K562 (cell line): ENCODE measurements around the gene PCED1B. TPM values are rescaled to one million over a fixed set of nuclear protein-coding genes. Genes with fewer than 3 reads are reported as not detected.

ENCODE experiments used
- ATAC-seq: fragments of 200-7000 bp; cut with Tn5 transposase; 3 replicates; pipeline ENCODE4 v1.9.1; 2020; ENCODE audit warnings: moderate library complexity
- BruUV-seq: library from RNA; stranded (reverse); fragments of 400-500 nt; replicated peaks from 2 replicates; lab custom pipeline; 2021; lab: Mats Ljungman, UMichigan
- CTCF ChIA-PET: fragments of 300-600 bp; formaldehyde crosslinking; extraction: SDS; loops from one replicate; lab custom pipeline; 2021; ENCODE audit warnings: low intra/inter-chr PET ratio; lab: Yijun Ruan, JAX
- POLR2A ChIA-PET: fragments of 300-600, 350-650 bp; sonication (Branson Sonifier 250); formaldehyde crosslinking; extraction: SDS; loops from one replicate; lab custom pipeline; 2021; ENCODE audit warnings: antibody characterized with exemption, inconsistent platforms; lab: Yijun Ruan, JAX
- DNase-seq, 4 experiments: peaks; one replicate each; pipeline versions ENCODE4 v3.0.0 to v3.0.0-alpha.2; 2011 to 2018; ENCODE audit warnings: low spot score in 3 of 4, mixed read lengths in 3 of 4; ENCODE audit errors: extremely low read depth in 1 of 4
- FAIRE-seq: peaks from 2 replicates; lab custom pipeline; 2011; peaks lifted over from hg19 to GRCh38; lab: Jason Lieb, UNC
- H2AFZ ChIP-seq: 2 replicates; pipeline ENCODE4 v1.6.0; 2011; ENCODE audit warnings: low read depth, low read length, control low read depth, inconsistent platforms
- H3K27ac ChIP-seq: fragments of 200-600 bp; 3 replicates; pipeline ENCODE4 v1.8.0; 2011; ENCODE audit warnings: low read depth, mild to moderate bottlenecking, control low read depth, inconsistent platforms, low read length, moderate library complexity, mixed read lengths; ENCODE audit errors: extremely low read depth
- H3K27me3 ChIP-seq, 2 experiments: fragments of 300-600 bp in 1 of 2; 2 replicates in 1 of 2; 3 replicates in 1 of 2; pipeline versions ENCODE4 v1.6.0 to v1.8.0; 2011; ENCODE audit warnings: inconsistent platforms in 2 of 2, low read length in 2 of 2, mild to moderate bottlenecking in 1 of 2, mixed read lengths in 1 of 2, moderate library complexity in 1 of 2; ENCODE audit not compliant: control insufficient read depth in 2 of 2, insufficient read depth in 2 of 2
- H3K36me3 ChIP-seq: fragments of 300-600 bp; 3 replicates; pipeline ENCODE4 v1.8.0; 2011; ENCODE audit warnings: mild to moderate bottlenecking, low read length, inconsistent platforms; ENCODE audit not compliant: control insufficient read depth, insufficient read depth
- H3K4me1 ChIP-seq, 2 experiments: fragments of 200-600 bp in 1 of 2; replicated peaks in 1 of 2; 2 replicates in 1 of 2; 3 replicates in 1 of 2; pipeline versions ENCODE4 v1.5.1 to v1.8.0; 2011; ENCODE audit warnings: inconsistent platforms in 2 of 2, low read length in 2 of 2, mild to moderate bottlenecking in 1 of 2, mixed read lengths in 1 of 2, moderate library complexity in 1 of 2; ENCODE audit not compliant: control insufficient read depth in 2 of 2, insufficient read depth in 2 of 2
- H3K4me2 ChIP-seq: 2 replicates; pipeline ENCODE4 v1.6.1; 2011; ENCODE audit warnings: low read length, control low read depth, inconsistent platforms, mixed read lengths; ENCODE audit not compliant: insufficient read depth
- H3K4me3 ChIP-seq: fragments of 200-600 bp; sonication (generic), shearing (Covaris generic); 2 replicates; pipeline ENCODE4 v1.5.1; 2016; ENCODE audit warnings: control low read depth, inconsistent platforms
- H3K79me2 ChIP-seq: fragments of 200-600 bp; 3 replicates; pipeline ENCODE4 v1.8.0; 2011; ENCODE audit warnings: low read length, inconsistent platforms; ENCODE audit not compliant: control insufficient read depth, insufficient read depth
- H3K9ac ChIP-seq, 2 experiments: 2 replicates each; pipeline versions ENCODE4 v1.6.0 to v1.6.1; 2011; ENCODE audit warnings: low read depth in 2 of 2, low read length in 2 of 2, control low read depth in 1 of 2, inconsistent platforms in 1 of 2, mild to moderate bottlenecking in 1 of 2, mixed read lengths in 1 of 2; ENCODE audit not compliant: insufficient read depth in 1 of 2
- H3K9me1 ChIP-seq: one replicate; pipeline ENCODE4 v1.6.0; 2011; ENCODE audit warnings: inconsistent platforms, mild to moderate bottlenecking, low read length, moderate library complexity; ENCODE audit not compliant: control insufficient read depth, insufficient read depth
- H3K9me3 ChIP-seq: replicated peaks from 2 replicates; pipeline ENCODE4 v1.5.1; 2011; ENCODE audit warnings: low read depth, low read length, inconsistent platforms; ENCODE audit not compliant: control insufficient read depth, insufficient read depth
- H4K20me1 ChIP-seq: replicated peaks from 2 replicates; pipeline ENCODE4 v1.6.1; 2011; ENCODE audit warnings: low read length, inconsistent platforms, mixed read lengths; ENCODE audit not compliant: control insufficient read depth, insufficient read depth
- CC2D1A ChIP-seq: fragments of 450-650 bp; IDR thresholded peaks from 2 replicates; pipeline ENCODE4 v1.6.1; 2017; ENCODE audit warnings: mild to moderate bottlenecking
- HDGF ChIP-seq: fragments of 450-650 bp; IDR thresholded peaks from 2 replicates; pipeline ENCODE4 v1.6.1; 2016
- RBM25 ChIP-seq: fragments of 200-400 bp; formaldehyde crosslinking; IDR thresholded peaks from 2 replicates; pipeline ENCODE4 v1.6.1; 2018; ENCODE audit warnings: low read length, low read depth, moderate library complexity; ENCODE audit not compliant: severe bottlenecking
- TAF9B ChIP-seq: fragments of 450-650 bp; IDR thresholded peaks from 2 replicates; pipeline ENCODE4 v1.6.1; 2018; ENCODE audit warnings: mild to moderate bottlenecking; ENCODE audit not compliant: partially characterized antibody
- ZNF23 ChIP-seq: fragments of 250-450 bp; sonication (Bioruptor Pico); IDR thresholded peaks from 2 replicates; pipeline ENCODE4 v1.4.0; 2020; ENCODE audit warnings: mild to moderate bottlenecking
- WGBS: fragments of 100-300 bp; shearing (Covaris generic); methylation state at CpG from one replicate; pipeline ENCODE4 v1.1.6; 2016; ENCODE audit warnings: low coverage, mixed read lengths; ENCODE audit not compliant: insufficient coverage; ENCODE audit errors: missing lambda C conversion rate; 5-methylcytosine and 5-hydroxymethylcytosine counted together
- in situ Hi-C: fragments of 300-500 bp; cut with MboI; formaldehyde crosslinking; loops from 4 replicates; pipeline ENCODE4 v1.15.0; 2018; ENCODE audit warnings: inconsistent platforms, mixed read lengths
- intact Hi-C: fragments of 100-400 bp; cut with micrococcal nuclease; formaldehyde crosslinking; loops from 2 replicates; pipeline ENCODE4 v1.14.2; 2022
- polyA plus RNA-seq, 8 experiments: library from polyadenylated mRNA; depleted of rRNA in 4 of 8; stranded (reverse) in 5 of 8; unstranded in 3 of 8; fragments of >200 nt; fragmentation: Nextera tagmentation in 2 of 8; fragmentation: Illumina TruSeq in 1 of 8; extraction: Ambion mirVana in 2 of 8; extraction: Trizol in 1 of 8; gene quantifications; 2 replicates each; pipeline versions ENCODE4 v1.2.1 to v1.2.3, GENCODE V29; 2011 to 2014; ENCODE audit warnings: inconsistent platforms in 1 of 8, missing spikeins in 1 of 8
- total RNA-seq, 7 experiments: library from RNA; depleted of rRNA in 6 of 7; stranded (reverse); fragments of >200 nt in 6 of 7; fragmentation: Illumina TruSeq in 2 of 7; extraction: Trizol in 2 of 7; gene quantifications; 2 replicates each; pipeline versions ENCODE4 v1.2.1 to v1.2.3, GENCODE V29; 2011 to 2021; ENCODE audit warnings: low replicate concordance in 1 of 7
- TF ChIP-seq, protein P1 (sequence below): fragments of 450-650 bp; formaldehyde crosslinking; IDR thresholded peaks from 2 replicates; pipeline ENCODE4 v1.4.0; 2020; ENCODE audit warnings: mild to moderate bottlenecking, moderate library complexity
- TF ChIP-seq, protein P2 (sequence below): sonication (generic); formaldehyde crosslinking; IDR thresholded peaks from 2 replicates; pipeline ENCODE4 v1.8.0; 2022; ENCODE audit warnings: missing genetic modification reagents, mild to moderate bottlenecking, moderate library complexity, borderline replicate concordance
- TF ChIP-seq, protein P3 (sequence below), 2 experiments: fragments of 450-650 bp; formaldehyde crosslinking in 1 of 2; IDR thresholded peaks; 2 replicates each; pipeline versions ENCODE4 v1.4.0 to v1.6.1; 2014 to 2020; ENCODE audit warnings: mild to moderate bottlenecking in 2 of 2, borderline replicate concordance in 1 of 2, low read depth in 1 of 2
- TF ChIP-seq, protein P4 (sequence below): fragments of 450-650 bp; IDR thresholded peaks from 2 replicates; pipeline ENCODE4 v1.7.0; 2016; ENCODE audit warnings: borderline replicate concordance

The PCED1B gene
- total and polyA plus RNA-seq, 9 of the 15 experiments (the other 6 are each of a cell fraction or from before 2014, with no cell fraction given) = 1.2 to 9.3 (median 2.5) TPM

DNA sequence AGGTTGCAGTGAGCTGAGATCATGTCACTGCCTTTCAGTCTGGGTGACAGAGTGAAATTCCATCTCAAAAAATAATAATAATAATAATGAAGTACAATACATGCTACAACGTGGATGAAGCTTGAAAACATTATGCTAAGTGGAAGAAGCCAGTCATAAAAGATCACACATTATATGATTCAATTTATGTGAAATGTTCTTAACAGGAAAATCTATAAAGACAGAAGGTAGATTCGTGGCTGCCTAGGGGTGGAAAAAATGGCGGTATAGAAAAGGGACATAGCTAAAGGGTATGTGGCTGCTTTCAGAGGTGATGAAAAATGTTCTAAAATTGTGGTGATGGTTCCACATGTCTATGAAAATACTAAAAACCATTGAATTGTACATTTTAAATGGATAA is 41.3 kb downstream of the PCED1B start (continued):
- TF ChIP-seq, protein P1, sequence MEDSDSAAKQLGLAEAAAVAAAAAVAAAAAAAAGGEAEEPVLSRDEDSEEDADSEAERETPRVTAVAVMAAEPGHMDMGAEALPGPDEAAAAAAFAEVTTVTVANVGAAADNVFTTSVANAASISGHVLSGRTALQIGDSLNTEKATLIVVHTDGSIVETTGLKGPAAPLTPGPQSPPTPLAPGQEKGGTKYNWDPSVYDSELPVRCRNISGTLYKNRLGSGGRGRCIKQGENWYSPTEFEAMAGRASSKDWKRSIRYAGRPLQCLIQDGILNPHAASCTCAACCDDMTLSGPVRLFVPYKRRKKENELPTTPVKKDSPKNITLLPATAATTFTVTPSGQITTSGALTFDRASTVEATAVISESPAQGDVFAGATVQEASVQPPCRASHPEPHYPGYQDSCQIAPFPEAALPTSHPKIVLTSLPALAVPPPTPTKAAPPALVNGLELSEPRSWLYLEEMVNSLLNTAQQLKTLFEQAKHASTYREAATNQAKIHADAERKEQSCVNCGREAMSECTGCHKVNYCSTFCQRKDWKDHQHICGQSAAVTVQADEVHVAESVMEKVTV = no peak
- TF ChIP-seq TAF9B (no peak), RBM25 (no peak), HDGF (no peak), ZNF23 (CRISPR knock-in tag) (no peak)
- TF ChIP-seq, protein P2, sequence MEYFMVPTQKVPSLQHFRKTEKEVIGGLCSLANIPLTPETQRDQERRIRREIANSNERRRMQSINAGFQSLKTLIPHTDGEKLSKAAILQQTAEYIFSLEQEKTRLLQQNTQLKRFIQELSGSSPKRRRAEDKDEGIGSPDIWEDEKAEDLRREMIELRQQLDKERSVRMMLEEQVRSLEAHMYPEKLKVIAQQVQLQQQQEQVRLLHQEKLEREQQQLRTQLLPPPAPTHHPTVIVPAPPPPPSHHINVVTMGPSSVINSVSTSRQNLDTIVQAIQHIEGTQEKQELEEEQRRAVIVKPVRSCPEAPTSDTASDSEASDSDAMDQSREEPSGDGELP (CRISPR knock-in tag) = no peak

DNA sequence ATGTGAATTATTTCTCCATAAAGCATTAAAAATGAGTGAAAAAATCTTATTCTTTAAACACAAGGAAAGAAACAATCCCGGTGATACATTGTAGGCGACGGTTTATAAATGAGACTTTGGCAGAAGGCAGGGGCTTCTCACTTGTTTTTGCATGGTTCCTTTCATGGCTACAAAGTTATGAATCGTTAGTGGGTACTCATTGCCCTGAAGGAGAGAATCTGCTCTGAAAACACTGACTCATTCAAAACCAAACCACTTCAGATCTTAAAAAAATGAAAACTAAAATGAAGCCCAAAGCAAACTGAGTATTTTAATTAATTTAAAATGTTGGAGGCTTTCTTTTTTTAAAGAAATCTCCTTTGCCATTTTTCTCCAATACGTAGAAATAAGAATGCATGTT is 41.7 kb downstream of the PCED1B start:
- Histone ChIP-seq H3K27ac (no peak overlapping the region), H3K9ac (no peak overlapping the region), H4K20me1 (no peaks in the 10 kb centered on the region), H3K36me3 (no peaks in the 10 kb centered on the region), H3K9me3 (no peaks in the 10 kb centered on the region), H3K4me1 (no peaks in the 10 kb centered on the region), H3K9me1 (no peaks in the 10 kb centered on the region), H2AFZ (no peak overlapping the region), H3K4me3 (no peak overlapping the region), H3K79me2 (no peaks in the 10 kb centered on the region), H3K4me2 (no peak overlapping the region), H3K27me3 (no peaks in the 10 kb centered on the region)
- WGBS = 59% methylated on average over 5 of the region's 5 CpGs
- in situ Hi-C loops (no loop called here), intact Hi-C loops (no loop called here)
- POLR2A ChIA-PET = no interaction called here
- no TSS peak for BruUV-seq
- FAIRE-seq (no peak), ATAC-seq (no peak), DNase-seq (no peak)
- CTCF ChIA-PET = no interaction called here
- TF ChIP-seq CC2D1A = no peak
- TF ChIP-seq, protein P3, sequence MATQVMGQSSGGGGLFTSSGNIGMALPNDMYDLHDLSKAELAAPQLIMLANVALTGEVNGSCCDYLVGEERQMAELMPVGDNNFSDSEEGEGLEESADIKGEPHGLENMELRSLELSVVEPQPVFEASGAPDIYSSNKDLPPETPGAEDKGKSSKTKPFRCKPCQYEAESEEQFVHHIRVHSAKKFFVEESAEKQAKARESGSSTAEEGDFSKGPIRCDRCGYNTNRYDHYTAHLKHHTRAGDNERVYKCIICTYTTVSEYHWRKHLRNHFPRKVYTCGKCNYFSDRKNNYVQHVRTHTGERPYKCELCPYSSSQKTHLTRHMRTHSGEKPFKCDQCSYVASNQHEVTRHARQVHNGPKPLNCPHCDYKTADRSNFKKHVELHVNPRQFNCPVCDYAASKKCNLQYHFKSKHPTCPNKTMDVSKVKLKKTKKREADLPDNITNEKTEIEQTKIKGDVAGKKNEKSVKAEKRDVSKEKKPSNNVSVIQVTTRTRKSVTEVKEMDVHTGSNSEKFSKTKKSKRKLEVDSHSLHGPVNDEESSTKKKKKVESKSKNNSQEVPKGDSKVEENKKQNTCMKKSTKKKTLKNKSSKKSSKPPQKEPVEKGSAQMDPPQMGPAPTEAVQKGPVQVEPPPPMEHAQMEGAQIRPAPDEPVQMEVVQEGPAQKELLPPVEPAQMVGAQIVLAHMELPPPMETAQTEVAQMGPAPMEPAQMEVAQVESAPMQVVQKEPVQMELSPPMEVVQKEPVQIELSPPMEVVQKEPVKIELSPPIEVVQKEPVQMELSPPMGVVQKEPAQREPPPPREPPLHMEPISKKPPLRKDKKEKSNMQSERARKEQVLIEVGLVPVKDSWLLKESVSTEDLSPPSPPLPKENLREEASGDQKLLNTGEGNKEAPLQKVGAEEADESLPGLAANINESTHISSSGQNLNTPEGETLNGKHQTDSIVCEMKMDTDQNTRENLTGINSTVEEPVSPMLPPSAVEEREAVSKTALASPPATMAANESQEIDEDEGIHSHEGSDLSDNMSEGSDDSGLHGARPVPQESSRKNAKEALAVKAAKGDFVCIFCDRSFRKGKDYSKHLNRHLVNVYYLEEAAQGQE (IDR thresholded peaks at IDR 0.05; ENCODE audit: borderline replicate concordance) = no peak
- TF ChIP-seq, protein P3 (CRISPR knock-in tag; IDR thresholded peaks at IDR 0.05; ENCODE audit: low read depth) = no peak
- TF ChIP-seq, protein P4, sequence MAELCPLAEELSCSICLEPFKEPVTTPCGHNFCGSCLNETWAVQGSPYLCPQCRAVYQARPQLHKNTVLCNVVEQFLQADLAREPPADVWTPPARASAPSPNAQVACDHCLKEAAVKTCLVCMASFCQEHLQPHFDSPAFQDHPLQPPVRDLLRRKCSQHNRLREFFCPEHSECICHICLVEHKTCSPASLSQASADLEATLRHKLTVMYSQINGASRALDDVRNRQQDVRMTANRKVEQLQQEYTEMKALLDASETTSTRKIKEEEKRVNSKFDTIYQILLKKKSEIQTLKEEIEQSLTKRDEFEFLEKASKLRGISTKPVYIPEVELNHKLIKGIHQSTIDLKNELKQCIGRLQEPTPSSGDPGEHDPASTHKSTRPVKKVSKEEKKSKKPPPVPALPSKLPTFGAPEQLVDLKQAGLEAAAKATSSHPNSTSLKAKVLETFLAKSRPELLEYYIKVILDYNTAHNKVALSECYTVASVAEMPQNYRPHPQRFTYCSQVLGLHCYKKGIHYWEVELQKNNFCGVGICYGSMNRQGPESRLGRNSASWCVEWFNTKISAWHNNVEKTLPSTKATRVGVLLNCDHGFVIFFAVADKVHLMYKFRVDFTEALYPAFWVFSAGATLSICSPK = no peak
